Right lobe of liver (tissue), 4 donors: ENCODE results near the gene MCOLN3.

Experiments
- CTCF ChIP-seq, 4 donors: fragments of 200-600 bp in 3 of 4; fragments of 450-650 bp in 1 of 4; IDR thresholded peaks; one replicate each; pipeline versions ENCODE4 v1.5.1 to v1.8.0; 2016 to 2022; ENCODE audit warnings: antibody characterized with exemption in 4 of 4, mild to moderate bottlenecking in 2 of 4
- POLR2A ChIP-seq: fragments of 450-650 bp; IDR thresholded peaks from one replicate; pipeline ENCODE4 v1.6.1; 2017; ENCODE audit warnings: antibody characterized with exemption, mild to moderate bottlenecking
- donor health status: DM: no; HTN: no; CAD: no.
- donor health status: DM: no; HTN: no; CAD: no.
- donor health status: DM: no; HTN: yes; CAD: no.

GRCh38 chr1:85068846-85069245 lies 20.5 kb upstream of the MCOLN3 start:
- TF ChIP-seq CTCF (IDR thresholded peaks at IDR 0.05) (no peak), POLR2A (no peak)
